ENCODE results near the gene RAB3A. TPM values are rescaled to one million over a fixed set of nuclear protein-coding genes. Genes with fewer than 3 reads are reported as not detected.

Gene RAB3A
- polyA plus RNA-seq, 4 donors: 0.81 to 6.0 (median 1.9) TPM

GRCh38 chr19:18198374-18198773, 5.5 kb downstream of the RAB3A start:
- no peak for DNase-seq
- Histone ChIP-seq H3K36me3 (ENCODE audit: control insufficient read depth in 3 of 3, insufficient read depth in 2 of 3, low read depth in 1 of 3, low read length in 3 of 3) (peaks cover 0 to 45% (median 8%) of the 10 kb centered on the region in 3 donors), H3K27ac (ENCODE audit: low read depth in 1 of 3, low read length in 2 of 3) (no peak overlapping the region), H3K4me1 (ENCODE audit: control insufficient read depth in 3 of 3, insufficient read depth in 2 of 3, low read depth in 1 of 3, low read length in 2 of 3) (peaks cover 4 to 22% (median 9%) of the 10 kb centered on the region in 3 donors), H3K9me3 (ENCODE audit: control insufficient read depth in 2 of 2, insufficient read depth in 1 of 2, low read depth in 1 of 2, low read length in 1 of 2) (no peaks in the 10 kb centered on the region), H3K27me3 (ENCODE audit: control insufficient read depth in 3 of 3, insufficient read depth in 3 of 3, low read length in 3 of 3) (peaks cover 0 to 8% (median 0%) of the 10 kb centered on the region in 3 donors), H3K4me3 (ENCODE audit: low read depth in 1 of 3, low read length in 3 of 3) (no peak overlapping the region)
- WGBS, 3 donors: 88 to 93% (median 92%) methylated on average over 6 of the region's 6 CpGs
- no peak for FAIRE-seq

GRCh38 chr19:18197941-18198340, 5.9 kb downstream of the RAB3A start:
- 75 to 85% (median 75%) methylated on average over 6 of the region's 6 CpGs for WGBS, 3 donors
- Histone ChIP-seq H3K27ac (ENCODE audit: low read depth in 1 of 3, low read length in 2 of 3) (no peak overlapping the region), H3K4me3 (ENCODE audit: low read depth in 1 of 3, low read length in 3 of 3) (no peak overlapping the region), H3K4me1 (ENCODE audit: control insufficient read depth in 3 of 3, insufficient read depth in 2 of 3, low read depth in 1 of 3, low read length in 2 of 3) (peaks cover 3 to 18% (median 9%) of the 10 kb centered on the region in 3 donors), H3K27me3 (ENCODE audit: control insufficient read depth in 3 of 3, insufficient read depth in 3 of 3, low read length in 3 of 3) (peaks cover 0 to 4% (median 0%) of the 10 kb centered on the region in 3 donors), H3K36me3 (ENCODE audit: control insufficient read depth in 3 of 3, insufficient read depth in 2 of 3, low read depth in 1 of 3, low read length in 3 of 3) (peaks cover 0 to 45% (median 8%) of the 10 kb centered on the region in 3 donors), H3K9me3 (ENCODE audit: control insufficient read depth in 2 of 2, insufficient read depth in 1 of 2, low read depth in 1 of 2, low read length in 1 of 2) (no peaks in the 10 kb centered on the region)
- no peak for DNase-seq
- FAIRE-seq: no peak

- FAIRE-seq (no peak), DNase-seq (no peak)
- peaks cover 0 to 45% (median 8%) of the 10 kb centered on the region in 3 donors for H3K36me3 ChIP-seq (ENCODE audit: control insufficient read depth in 3 of 3, insufficient read depth in 2 of 3, low read depth in 1 of 3, low read length in 3 of 3)
Observed at GRCh38 chr19:18197306-18197705, 6.5 kb downstream of the RAB3A start.

DNA sequence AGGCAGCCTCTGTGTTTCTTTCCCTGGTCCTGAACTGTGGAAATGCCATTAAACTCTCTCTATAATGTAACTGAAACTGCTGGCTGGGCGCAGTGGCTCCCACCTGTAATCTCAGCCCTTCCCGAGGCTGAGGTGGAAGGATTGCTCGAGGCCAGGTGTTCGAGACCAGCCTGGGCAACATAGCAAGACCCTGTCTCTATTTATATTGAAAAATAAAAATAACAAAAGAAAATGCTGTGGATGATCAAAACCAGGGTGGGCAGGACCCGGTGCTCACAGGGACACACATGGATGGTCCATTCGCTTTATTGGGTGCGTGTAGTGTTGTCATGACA, 7.4 kb downstream of the RAB3A start:
- 81 to 91% (median 82%) methylated on average over 7 of the region's 7 CpGs for WGBS, 3 donors
- Histone ChIP-seq H3K4me3 (ENCODE audit: low read depth in 1 of 3, low read length in 3 of 3) (no peak overlapping the region), H3K36me3 (ENCODE audit: control insufficient read depth in 3 of 3, insufficient read depth in 2 of 3, low read depth in 1 of 3, low read length in 3 of 3) (peaks cover 0 to 45% (median 8%) of the 10 kb centered on the region in 3 donors), H3K4me1 (ENCODE audit: control insufficient read depth in 3 of 3, insufficient read depth in 2 of 3, low read depth in 1 of 3, low read length in 2 of 3) (peaks cover 3 to 20% (median 9%) of the 10 kb centered on the region in 3 donors), H3K9me3 (ENCODE audit: control insufficient read depth in 2 of 2, insufficient read depth in 1 of 2, low read depth in 1 of 2, low read length in 1 of 2) (no peaks in the 10 kb centered on the region), H3K27me3 (ENCODE audit: control insufficient read depth in 3 of 3, insufficient read depth in 3 of 3, low read length in 3 of 3) (no peaks in the 10 kb centered on the region), H3K27ac (ENCODE audit: low read depth in 1 of 3, low read length in 2 of 3) (no peak overlapping the region)
- DNase-seq: no peak
- FAIRE-seq: no peak

More at GRCh38 chr19:18197306-18197705, 6.5 kb downstream of the RAB3A start:
- no peak overlapping the region for H3K4me3 ChIP-seq (ENCODE audit: low read depth in 1 of 3, low read length in 3 of 3)
- H3K4me1 ChIP-seq (ENCODE audit: control insufficient read depth in 3 of 3, insufficient read depth in 2 of 3, low read depth in 1 of 3, low read length in 2 of 3): peaks cover 3 to 13% (median 9%) of the 10 kb centered on the region in 3 donors
- 91 to 93% (median 92%) methylated on average over 18 of the region's 18 CpGs for WGBS, 3 donors
- H3K9me3 ChIP-seq (ENCODE audit: control insufficient read depth in 2 of 2, insufficient read depth in 1 of 2, low read depth in 1 of 2, low read length in 1 of 2): no peaks in the 10 kb centered on the region
- no peak overlapping the region for H3K27ac ChIP-seq (ENCODE audit: low read depth in 1 of 3, low read length in 2 of 3)
- no peaks in the 10 kb centered on the region for H3K27me3 ChIP-seq (ENCODE audit: control insufficient read depth in 3 of 3, insufficient read depth in 3 of 3, low read length in 3 of 3)

DNA sequence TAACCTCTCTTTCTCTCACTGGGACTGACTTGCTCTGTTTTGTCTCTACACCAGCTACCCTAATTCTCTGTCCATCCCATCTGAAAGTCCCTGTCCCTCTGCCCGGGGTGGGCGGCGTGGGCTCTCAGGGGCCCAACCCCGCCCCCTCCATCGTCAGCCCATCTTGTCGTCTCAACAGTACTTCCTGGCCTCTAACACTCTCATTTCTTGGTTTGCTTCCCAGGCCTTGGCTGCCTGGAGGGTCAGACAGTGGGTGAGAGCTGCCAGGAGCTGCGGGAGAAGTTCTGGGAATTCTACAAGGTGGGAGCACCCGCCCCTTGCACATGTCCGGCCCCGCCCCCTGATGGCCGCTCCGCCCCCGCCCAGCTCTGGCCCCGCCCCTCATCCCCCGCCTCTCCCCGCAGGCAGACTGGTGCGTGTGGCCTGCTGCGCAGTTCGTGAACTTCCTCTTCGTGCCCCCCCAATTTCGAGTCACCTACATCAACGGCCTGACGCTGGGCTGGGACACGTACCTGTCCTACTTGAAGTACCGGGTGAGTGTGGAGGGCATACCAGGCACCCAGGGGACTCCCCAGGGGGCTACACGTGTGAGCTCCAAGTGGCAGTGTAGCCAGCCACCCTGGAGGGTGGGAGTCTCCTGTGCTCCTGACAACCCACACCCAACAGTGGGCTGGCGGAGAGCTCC, 9.1 kb downstream of the RAB3A start:
- WGBS, 3 donors: 34 to 78% (median 52%) methylated on average over 20 to 27 of the region's 27 CpGs
- no peaks in the 10 kb centered on the region for H3K27me3 ChIP-seq (ENCODE audit: control insufficient read depth in 3 of 3, insufficient read depth in 3 of 3, low read length in 3 of 3)
- peaks cover 3 to 20% (median 9%) of the 10 kb centered on the region in 3 donors for H3K4me1 ChIP-seq (ENCODE audit: control insufficient read depth in 3 of 3, insufficient read depth in 2 of 3, low read depth in 1 of 3, low read length in 2 of 3)
- peak in 1 of 2 donors; percentile 17 for DNase-seq
- no peak for FAIRE-seq
- H3K27ac ChIP-seq (ENCODE audit: low read depth in 1 of 3, low read length in 2 of 3): peak overlapping the region in 1 of 3 donors; percentile 11
- no peaks in the 10 kb centered on the region for H3K9me3 ChIP-seq (ENCODE audit: control insufficient read depth in 2 of 2, insufficient read depth in 1 of 2, low read depth in 1 of 2, low read length in 1 of 2)
- no peak overlapping the region for H3K4me3 ChIP-seq (ENCODE audit: low read depth in 1 of 3, low read length in 3 of 3)
- peaks cover 0 to 40% (median 8%) of the 10 kb centered on the region in 3 donors for H3K36me3 ChIP-seq (ENCODE audit: control insufficient read depth in 3 of 3, insufficient read depth in 2 of 3, low read depth in 1 of 3, low read length in 3 of 3)

DNA sequence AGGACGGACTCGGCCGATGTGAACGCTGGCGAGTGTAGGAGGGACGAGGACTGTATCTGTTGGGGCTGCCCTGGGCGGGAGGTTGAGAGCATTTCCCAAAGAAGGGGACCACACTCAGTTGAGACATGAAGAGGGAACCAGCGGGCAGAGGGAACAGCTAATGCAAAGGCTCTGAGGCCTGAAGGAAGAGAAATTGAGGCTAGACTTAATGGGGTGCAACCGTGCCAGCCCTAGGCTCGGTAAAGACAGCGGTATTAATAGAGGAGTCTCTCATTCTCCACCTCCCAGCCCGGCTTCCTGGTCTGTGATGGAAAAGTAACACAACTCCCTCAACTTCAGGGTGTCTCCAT, 9.7 kb downstream of the RAB3A start:
- peaks cover 3 to 20% (median 9%) of the 10 kb centered on the region in 3 donors for H3K4me1 ChIP-seq (ENCODE audit: control insufficient read depth in 3 of 3, insufficient read depth in 2 of 3, low read depth in 1 of 3, low read length in 2 of 3)
- no peaks in the 10 kb centered on the region for H3K27me3 ChIP-seq (ENCODE audit: control insufficient read depth in 3 of 3, insufficient read depth in 3 of 3, low read length in 3 of 3)
- FAIRE-seq (no peak), DNase-seq (no peak)
- H3K36me3 ChIP-seq (ENCODE audit: control insufficient read depth in 3 of 3, insufficient read depth in 2 of 3, low read depth in 1 of 3, low read length in 3 of 3): peaks cover 0 to 37% (median 8%) of the 10 kb centered on the region in 3 donors
- peak overlapping the region in 2 of 3 donors; percentile 77 to 96 for H3K4me3 ChIP-seq (ENCODE audit: low read depth in 1 of 3, low read length in 3 of 3)
- H3K9me3 ChIP-seq (ENCODE audit: control insufficient read depth in 2 of 2, insufficient read depth in 1 of 2, low read depth in 1 of 2, low read length in 1 of 2): no peaks in the 10 kb centered on the region
- H3K27ac ChIP-seq (ENCODE audit: low read depth in 1 of 3, low read length in 2 of 3): peak overlapping the region in 1 of 3 donors; percentile 11
- WGBS, 3 donors: 52 to 72% (median 71%) methylated on average over 12 of the region's 12 CpGs

DNA sequence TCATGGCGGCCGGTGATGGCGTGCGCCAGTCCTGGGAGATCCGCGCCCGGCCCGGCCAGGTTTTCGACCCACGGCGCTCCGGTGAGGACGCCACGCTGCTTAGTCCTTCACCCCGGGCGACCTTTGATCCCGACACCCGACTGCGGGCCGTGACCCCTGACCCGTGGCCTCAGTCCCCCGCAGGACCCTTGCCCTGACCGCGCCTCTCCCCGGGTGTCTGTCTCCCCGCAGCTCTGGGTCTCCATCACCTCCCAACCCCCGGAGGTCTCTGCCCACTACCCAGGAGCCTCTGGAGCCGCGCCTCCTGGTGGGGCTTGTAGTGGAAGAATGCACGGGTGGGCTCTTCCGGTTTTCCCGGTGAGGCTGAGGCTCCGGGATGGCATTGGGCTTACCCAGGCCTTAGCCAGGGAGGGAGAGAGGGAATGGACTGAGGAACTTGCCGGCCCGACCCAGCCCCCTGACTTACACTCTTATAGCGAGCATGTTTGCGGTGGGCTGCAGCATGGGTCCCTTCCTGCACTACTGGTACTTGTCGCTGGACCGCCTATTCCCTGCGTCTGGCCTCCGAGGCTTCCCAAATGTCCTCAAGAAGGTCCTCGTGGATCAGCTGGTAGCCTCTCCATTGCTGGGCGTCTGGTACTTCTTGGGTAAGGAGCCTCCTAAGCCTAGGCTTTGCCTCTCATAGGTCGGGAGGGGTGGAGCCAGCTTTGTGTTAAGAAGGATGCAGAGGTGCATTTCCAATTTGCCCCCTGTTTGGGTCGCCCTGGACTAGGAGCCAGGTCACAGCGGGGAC, 10.3 kb downstream of the RAB3A start:
- 3 to 5% (median 5%) methylated on average over 38 to 46 of the region's 46 CpGs for WGBS, 3 donors
- no peak for FAIRE-seq
- peak; percentile 20 to 24 for DNase-seq
- no peaks in the 10 kb centered on the region for H3K9me3 ChIP-seq (ENCODE audit: control insufficient read depth in 2 of 2, insufficient read depth in 1 of 2, low read depth in 1 of 2, low read length in 1 of 2)
- peaks cover 0 to 33% (median 7%) of the 10 kb centered on the region in 3 donors for H3K36me3 ChIP-seq (ENCODE audit: control insufficient read depth in 3 of 3, insufficient read depth in 2 of 3, low read depth in 1 of 3, low read length in 3 of 3)
- H3K27ac ChIP-seq (ENCODE audit: low read depth in 1 of 3, low read length in 2 of 3): peak overlapping the region; percentile 66 to 97 (median 86)
- H3K27me3 ChIP-seq (ENCODE audit: control insufficient read depth in 3 of 3, insufficient read depth in 3 of 3, low read length in 3 of 3): no peaks in the 10 kb centered on the region
- H3K4me3 ChIP-seq (ENCODE audit: low read depth in 1 of 3, low read length in 3 of 3): peak overlapping the region; percentile 76 to 96 (median 77)
- H3K4me1 ChIP-seq (ENCODE audit: control insufficient read depth in 3 of 3, insufficient read depth in 2 of 3, low read depth in 1 of 3, low read length in 2 of 3): peaks cover 3 to 20% (median 9%) of the 10 kb centered on the region in 3 donors

DNA sequence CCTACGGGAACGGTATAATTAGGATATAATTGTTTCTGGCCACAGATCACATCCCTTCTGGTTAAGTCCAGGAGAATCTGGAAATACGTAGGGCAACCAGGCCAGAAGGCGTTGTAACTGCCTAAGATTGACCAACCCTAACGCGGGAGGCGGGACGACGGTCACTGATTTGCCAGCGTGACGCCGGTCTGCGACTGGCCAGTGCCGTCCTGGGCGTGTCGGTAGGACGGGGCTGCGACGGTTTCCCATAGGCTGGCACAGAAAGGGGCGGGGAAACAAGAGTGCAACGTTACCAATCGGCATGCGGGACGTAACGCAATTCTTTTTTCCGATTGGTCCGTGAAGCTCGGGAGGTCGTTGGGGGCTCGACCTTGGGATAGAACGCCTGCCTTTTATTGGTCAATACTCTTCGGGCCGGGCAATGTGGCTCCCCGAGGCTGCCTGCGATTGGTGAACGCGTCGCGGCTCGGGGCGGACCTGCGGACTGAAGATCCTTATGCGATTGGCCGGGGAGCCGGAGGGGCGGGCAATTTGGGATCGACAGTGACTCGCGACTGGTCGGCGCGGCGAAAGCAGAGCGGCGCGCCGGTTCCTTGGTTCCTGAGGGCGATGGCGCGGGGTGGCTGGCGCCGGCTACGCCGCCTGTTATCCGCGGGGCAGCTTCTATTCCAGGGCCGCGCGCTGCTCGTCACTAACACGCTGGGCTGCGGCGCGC, 11.0 kb downstream of the RAB3A start, which contains the start of gene MPV17L2:
Gene MPV17L2, plus strand, starts transcription at position 546 of the 715 bp plus-strand sequence. Its CDS starts 64 bp downstream, at position 610.
- H3K4me1 ChIP-seq (ENCODE audit: control insufficient read depth in 3 of 3, insufficient read depth in 2 of 3, low read depth in 1 of 3, low read length in 2 of 3): peaks cover 3 to 20% (median 9%) of the 10 kb centered on the region in 3 donors
- H3K9me3 ChIP-seq (ENCODE audit: control insufficient read depth in 2 of 2, insufficient read depth in 1 of 2, low read depth in 1 of 2, low read length in 1 of 2): no peaks in the 10 kb centered on the region
- H3K36me3 ChIP-seq (ENCODE audit: control insufficient read depth in 3 of 3, insufficient read depth in 2 of 3, low read depth in 1 of 3, low read length in 3 of 3): peaks cover 0 to 25% (median 3%) of the 10 kb centered on the region in 3 donors
- peak within 1 kb of the TSS; percentile 76 to 96 (median 77) for H3K4me3 ChIP-seq (ENCODE audit: low read depth in 1 of 3, low read length in 3 of 3)
- FAIRE-seq: peak; percentile 90
- peak; percentile 100 for DNase-seq
- WGBS, 3 donors: 0 to 1% (median 0%) methylated on average over 68 to 74 of the region's 74 CpGs
- H3K27me3 ChIP-seq (ENCODE audit: control insufficient read depth in 3 of 3, insufficient read depth in 3 of 3, low read length in 3 of 3): no peaks in the 10 kb centered on the region
- peak within 1 kb of the TSS; percentile 87 to 97 (median 95) for H3K27ac ChIP-seq (ENCODE audit: low read depth in 1 of 3, low read length in 2 of 3)

Data from small intestine (tissue), 7 donors.